ENCODE measurements around the gene CNPPD1.

DNA sequence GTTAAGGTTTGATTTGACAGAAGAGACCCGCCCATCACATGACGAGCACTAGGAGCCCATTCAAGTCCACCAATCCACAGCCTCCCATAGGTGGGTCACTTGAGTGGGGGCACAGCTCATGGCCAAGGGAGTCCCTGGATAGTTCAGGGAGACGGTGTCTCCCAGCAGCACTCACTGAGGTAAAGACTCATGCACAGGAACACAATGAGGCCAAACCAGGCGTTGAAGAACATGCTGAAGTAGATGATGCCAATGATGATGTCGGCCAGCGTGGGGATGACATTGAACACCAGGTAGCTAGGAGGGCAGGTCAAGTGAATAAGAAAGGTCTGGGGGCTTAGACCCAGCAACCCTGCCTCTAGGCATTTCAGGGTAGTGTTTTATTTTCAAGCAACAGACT, 38.1 kb upstream of the CNPPD1 start:
- TF ChIP-seq EZH2 (IDR thresholded peaks at IDR 0.05; ENCODE audit: insufficient read depth, poor library complexity, severe bottlenecking) (no peak), EZH2phosphoT487 (IDR thresholded peaks at IDR 0.05; ENCODE audit: insufficient read depth, low read depth) (no peak)
